GF-D8 (cell line): ENCODE data around the gene SLC6A17.

Source experiments
- DNase-seq: peaks from one replicate; lab custom pipeline; 2025; lab: John Stamatoyannopoulos, UW

SLC6A17 gene

GRCh38 chr1:110205156-110205555 lies 54.9 kb downstream of the SLC6A17 start:
- DNase-seq: no peak

- no peak for DNase-seq
These were observed 55.4 kb downstream of the SLC6A17 start for GRCh38 chr1:110205591-110206155.

GRCh38 chr1:110206261-110206920 lies 56.1 kb downstream of the SLC6A17 start:
- DNase-seq: no peak

GRCh38 chr1:110207831-110208230 lies 57.5 kb downstream of the SLC6A17 start:
- DNase-seq: no peak

- DNase-seq: no peak
These were observed 58.8 kb downstream of the SLC6A17 start for GRCh38 chr1:110208916-110209645.

GRCh38 chr1:110209715-110210603 lies 59.7 kb downstream of the SLC6A17 start, which contains the start of gene KCNC4:
KCNC4 (plus strand) TSS chr1:110210314; CDS start chr1:110211500, 1,186 bp downstream.
- DNase-seq: peak; percentile 74

GRCh38 chr1:110210604-110211495 lies 60.6 kb downstream of the SLC6A17 start:
- DNase-seq: peak; percentile 46

GRCh38 chr1:110211496-110212168 lies 61.3 kb downstream of the SLC6A17 start:
- DNase-seq: no peak

- no peak for DNase-seq
These were observed 62.2 kb downstream of the SLC6A17 start for GRCh38 chr1:110212169-110213142.

- no peak for DNase-seq
These were observed 62.8 kb downstream of the SLC6A17 start for GRCh38 chr1:110213143-110213540.

- no peak for DNase-seq
These were observed 64.4 kb downstream of the SLC6A17 start for GRCh38 chr1:110214454-110215404.

- no peak for DNase-seq
These were observed 65.6 kb downstream of the SLC6A17 start for GRCh38 chr1:110215621-110216515.

- no peak for DNase-seq
These were observed 66.7 kb downstream of the SLC6A17 start for GRCh38 chr1:110216844-110217444.

GRCh38 chr1:110218137-110218536 lies 67.8 kb downstream of the SLC6A17 start:
- DNase-seq: no peak

GRCh38 chr1:110218739-110219138 lies 68.4 kb downstream of the SLC6A17 start:
- DNase-seq: no peak

GRCh38 chr1:110220324-110220723 lies 70.0 kb downstream of the SLC6A17 start:
- no peak for DNase-seq

GRCh38 chr1:110221119-110221518 lies 70.8 kb downstream of the SLC6A17 start:
- DNase-seq: no peak
